Activated CD8-positive, alpha-beta T cell treated with anti-CD3 and anti-CD28 coated beads for 36 hours (primary cell): ENCODE results near the gene CACHD1. TPM values are rescaled to one million over a fixed set of nuclear protein-coding genes. Genes with fewer than 3 reads are reported as not detected.

ENCODE experiments used
- ATAC-seq: fragments of 200-7000 bp; cut with Tn5 transposase; one replicate; pipeline ENCODE4 v1.10.0; 2021; ENCODE audit warnings: mild to moderate bottlenecking, moderate library complexity
- CTCF ChIA-PET: fragments of 350-600 bp; sonication (Branson Sonifier 250); formaldehyde crosslinking; loops from one replicate; lab custom pipeline; 2021; ENCODE audit warnings: antibody characterized with exemption; lab: Charles Lee
- POLR2A ChIA-PET: fragments of 350-600 bp; sonication (Branson Sonifier 250); formaldehyde crosslinking; loops from one replicate; lab custom pipeline; 2021; ENCODE audit warnings: antibody characterized with exemption; lab: Charles Lee
- DNase-seq: peaks from one replicate; pipeline ENCODE4 v3.0.0-alpha.2; 2020
- H3K27ac Mint-ChIP-seq: one replicate; pipeline ENCODE4 v1.8.0; 2021; ENCODE audit warnings: mild to moderate bottlenecking, mixed read lengths
- H3K27me3 Mint-ChIP-seq: one replicate; pipeline ENCODE4 v1.8.0; 2021; ENCODE audit warnings: mixed read lengths
- H3K36me3 Mint-ChIP-seq: one replicate; pipeline ENCODE4 v1.8.0; 2021; ENCODE audit warnings: low read depth, mixed read lengths
- H3K4me1 Mint-ChIP-seq: one replicate; pipeline ENCODE4 v1.8.0; 2021; ENCODE audit warnings: low read depth, mixed read lengths
- H3K4me3 Mint-ChIP-seq: one replicate; pipeline ENCODE4 v1.8.0; 2021; ENCODE audit warnings: mild to moderate bottlenecking, moderate library complexity, mixed read lengths
- H3K9me3 Mint-ChIP-seq: one replicate; pipeline ENCODE4 v1.8.0; 2021; ENCODE audit warnings: mixed read lengths
- intact Hi-C: fragments of 100-400 bp; cut with micrococcal nuclease; formaldehyde crosslinking; loops from one replicate; pipeline ENCODE4 v1.10.0; 2022
- total RNA-seq, 2 experiments: library from RNA; stranded (reverse); gene quantifications; one replicate each; pipeline ENCODE4 v1.2.3, GENCODE V29; 2021
- TF ChIP-seq, protein P1 (sequence below): fragments of 200-600 bp; IDR thresholded peaks from one replicate; pipeline ENCODE4 v1.8.0; 2022; ENCODE audit warnings: antibody characterized with exemption, mild to moderate bottlenecking

The CACHD1 gene
- total RNA-seq, 2 experiments from 2014 or later = 2.2 to 2.5 TPM

DNA sequence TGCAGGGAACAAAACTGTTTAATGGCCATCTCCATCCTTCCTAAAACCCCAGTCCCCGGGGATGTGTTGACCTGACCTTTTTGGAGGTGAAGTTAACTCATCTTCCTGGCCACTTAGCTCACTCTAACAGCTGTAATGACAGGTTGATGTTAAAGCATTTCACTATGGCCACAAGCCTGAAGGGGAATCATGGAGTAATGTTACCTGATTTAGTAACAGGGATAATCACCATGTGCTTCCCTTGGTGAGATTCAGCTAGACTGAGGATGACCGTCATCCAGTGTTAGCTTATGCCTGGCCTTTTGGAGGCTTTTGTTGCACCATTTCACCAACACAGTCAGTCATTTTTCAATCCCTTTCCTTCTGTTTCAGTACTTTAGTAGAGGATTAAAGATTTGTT, 210.7 kb downstream of the CACHD1 start:
- no peak for ATAC-seq
- Mint-ChIP-seq H3K4me3 (no peak overlapping the region), H3K27ac (no peak overlapping the region), H3K27me3 (no peaks in the 10 kb centered on the region), H3K36me3 (no peaks in the 10 kb centered on the region), H3K9me3 (no peaks in the 10 kb centered on the region), H3K4me1 (no peaks in the 10 kb centered on the region)
- ChIA-PET POLR2A (no interaction called here), CTCF (interaction anchor here (1.0 to 2.0 kb wide), 2 partner anchors 10 to 144 kb away, joined by 3 to 7 read pairs; no protein-coding TSS in a partner anchor)
- no peak for DNase-seq
- intact Hi-C loops = no loop called here
- TF ChIP-seq, protein P1, sequence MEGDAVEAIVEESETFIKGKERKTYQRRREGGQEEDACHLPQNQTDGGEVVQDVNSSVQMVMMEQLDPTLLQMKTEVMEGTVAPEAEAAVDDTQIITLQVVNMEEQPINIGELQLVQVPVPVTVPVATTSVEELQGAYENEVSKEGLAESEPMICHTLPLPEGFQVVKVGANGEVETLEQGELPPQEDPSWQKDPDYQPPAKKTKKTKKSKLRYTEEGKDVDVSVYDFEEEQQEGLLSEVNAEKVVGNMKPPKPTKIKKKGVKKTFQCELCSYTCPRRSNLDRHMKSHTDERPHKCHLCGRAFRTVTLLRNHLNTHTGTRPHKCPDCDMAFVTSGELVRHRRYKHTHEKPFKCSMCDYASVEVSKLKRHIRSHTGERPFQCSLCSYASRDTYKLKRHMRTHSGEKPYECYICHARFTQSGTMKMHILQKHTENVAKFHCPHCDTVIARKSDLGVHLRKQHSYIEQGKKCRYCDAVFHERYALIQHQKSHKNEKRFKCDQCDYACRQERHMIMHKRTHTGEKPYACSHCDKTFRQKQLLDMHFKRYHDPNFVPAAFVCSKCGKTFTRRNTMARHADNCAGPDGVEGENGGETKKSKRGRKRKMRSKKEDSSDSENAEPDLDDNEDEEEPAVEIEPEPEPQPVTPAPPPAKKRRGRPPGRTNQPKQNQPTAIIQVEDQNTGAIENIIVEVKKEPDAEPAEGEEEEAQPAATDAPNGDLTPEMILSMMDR = no peak

DNA sequence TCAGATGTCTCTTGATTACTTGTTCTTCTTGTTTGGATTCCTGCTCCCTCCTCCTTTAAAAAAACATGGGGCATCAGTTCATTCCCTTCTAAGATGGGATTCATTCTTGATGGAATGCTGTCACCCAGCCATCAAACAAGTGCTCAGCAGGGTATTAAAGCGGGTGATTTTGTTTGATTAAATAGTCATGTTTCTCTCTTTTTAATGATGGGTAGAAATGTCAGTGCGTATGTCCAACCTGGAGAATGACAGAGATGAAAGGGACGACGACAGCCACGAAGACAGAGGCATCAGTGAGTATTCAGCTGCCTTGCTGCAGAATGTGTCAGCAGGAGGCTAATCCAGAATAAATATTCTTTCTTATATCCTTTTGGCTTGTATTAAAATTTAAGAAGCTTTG, 211.1 kb downstream of the CACHD1 start:
- intact Hi-C loops = no loop called here
- DNase-seq (no peak), ATAC-seq (no peak)
- H3K4me3 Mint-ChIP-seq = no peak overlapping the region
- no peaks in the 10 kb centered on the region for H3K36me3 Mint-ChIP-seq
- no peaks in the 10 kb centered on the region for H3K9me3 Mint-ChIP-seq
- no peaks in the 10 kb centered on the region for H3K4me1 Mint-ChIP-seq
- H3K27me3 Mint-ChIP-seq = no peaks in the 10 kb centered on the region
- CTCF ChIA-PET = interaction anchor here (1.0 to 2.0 kb wide), 2 partner anchors 9 to 144 kb away, joined by 3 to 7 read pairs; no protein-coding TSS in a partner anchor
- TF ChIP-seq, protein P1 = no peak
- POLR2A ChIA-PET = no interaction called here
- H3K27ac Mint-ChIP-seq = no peak overlapping the region

GRCh38 chr1:64683419-64683818, 213.5 kb downstream of the CACHD1 start:
- H3K27me3 Mint-ChIP-seq = no peaks in the 10 kb centered on the region
- H3K27ac Mint-ChIP-seq = no peak overlapping the region
- H3K36me3 Mint-ChIP-seq = no peaks in the 10 kb centered on the region
- DNase-seq (no peak), ATAC-seq (no peak)
- ChIA-PET POLR2A (no interaction called here), CTCF (interaction anchor here (1.1 to 3.2 kb wide), 4 partner anchors 8 to 1005 kb away, joined by 3 to 15 read pairs (median 4); no protein-coding TSS in a partner anchor)
- H3K4me1 Mint-ChIP-seq = no peaks in the 10 kb centered on the region
- TF ChIP-seq, protein P1 = no peak
- no peaks in the 10 kb centered on the region for H3K9me3 Mint-ChIP-seq
- H3K4me3 Mint-ChIP-seq = no peak overlapping the region
- intact Hi-C loops = no loop called here

DNA sequence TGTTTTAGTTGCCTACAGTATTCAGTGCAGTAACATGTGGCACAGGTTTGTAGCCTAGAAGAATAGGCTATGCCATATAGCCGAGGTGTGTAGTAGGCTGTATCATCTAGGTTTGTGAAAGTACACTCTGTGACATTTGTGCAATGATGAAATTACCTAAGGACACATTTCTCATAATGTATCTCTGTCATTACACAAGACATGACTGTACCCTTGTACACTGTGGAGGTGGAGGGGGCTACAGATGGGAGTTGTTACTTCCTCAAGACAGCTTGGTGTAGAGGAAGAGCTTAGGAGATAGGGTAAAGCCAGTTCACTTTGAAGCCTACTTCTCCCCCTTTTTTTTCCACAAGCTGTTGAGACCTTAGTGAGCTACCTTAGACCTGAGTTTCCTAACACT, 215.3 kb downstream of the CACHD1 start:
- H3K27me3 Mint-ChIP-seq = no peaks in the 10 kb centered on the region
- TF ChIP-seq, protein P1 = no peak
- ChIA-PET CTCF (interaction anchor here (1.0 to 3.2 kb wide), 5 partner anchors 10 to 189 kb away, joined by 3 to 15 read pairs (median 4); no protein-coding TSS in a partner anchor), POLR2A (interaction anchor here (0.6 kb wide), 1 partner anchor 18 kb away, joined by 3 read pairs; no protein-coding TSS in a partner anchor)
- no peaks in the 10 kb centered on the region for H3K4me1 Mint-ChIP-seq
- no peak overlapping the region for H3K4me3 Mint-ChIP-seq
- ATAC-seq (no peak), DNase-seq (no peak)
- intact Hi-C loops = no loop called here
- no peaks in the 10 kb centered on the region for H3K36me3 Mint-ChIP-seq
- no peaks in the 10 kb centered on the region for H3K9me3 Mint-ChIP-seq
- no peak overlapping the region for H3K27ac Mint-ChIP-seq

- Mint-ChIP-seq H3K27ac (no peak overlapping the region), H3K4me1 (no peaks in the 10 kb centered on the region), H3K9me3 (no peaks in the 10 kb centered on the region), H3K36me3 (no peaks in the 10 kb centered on the region), H3K4me3 (no peak overlapping the region), H3K27me3 (no peaks in the 10 kb centered on the region)
- POLR2A ChIA-PET = interaction anchor here (0.6 kb wide), 1 partner anchor 19 kb away, joined by 3 read pairs; no protein-coding TSS in a partner anchor
- DNase-seq (no peak), ATAC-seq (no peak)
- intact Hi-C loops = loop anchor here (2.0 kb wide), 1 partner anchor 139 kb away; no protein-coding TSS in a partner anchor
- CTCF ChIA-PET = interaction anchor here (0.6 to 3.2 kb wide), 7 partner anchors 10 to 204 kb away, joined by 3 to 15 read pairs (median 3); no protein-coding TSS in a partner anchor
- TF ChIP-seq, protein P1 = no peak
These were observed 215.9 kb downstream of the CACHD1 start for GRCh38 chr1:64685765-64686341.
